Right lobe of liver (tissue), 6 donors: ENCODE data around the gene TRAF3IP1. TPM values are rescaled to one million over a fixed set of nuclear protein-coding genes. Genes with fewer than 3 reads are reported as not detected.

ENCODE experiments used
- ATAC-seq, 4 donors: fragments of 200-7000 bp; cut with Tn5 transposase; one replicate each; pipeline ENCODE4 v1.9.1; 2020; ENCODE audit warnings: mild to moderate bottlenecking in 4 of 4, moderate library complexity in 4 of 4
- DNase-seq, 3 donors: peaks; one replicate each; pipeline ENCODE4 v3.0.0-alpha.2; 2020
- H3K27ac ChIP-seq, 3 donors: fragments of 200-600 bp; one replicate each; pipeline ENCODE4 v1.8.0; 2022
- H3K27me3 ChIP-seq, 2 donors: fragments of 200-600 bp; one replicate each; pipeline ENCODE4 v1.8.0; 2022
- H3K36me3 ChIP-seq, 4 donors: fragments of 200-600 bp; sonication (generic) in 1 of 4; one replicate each; pipeline versions ENCODE4 v1.5.1 to v1.8.0; 2017 to 2022; ENCODE audit warnings: control low read depth in 1 of 4
- H3K4me1 ChIP-seq, 4 donors: fragments of 200-600 bp; sonication (generic) in 1 of 4; one replicate each; pipeline versions ENCODE4 v1.5.1 to v1.8.0; 2017 to 2022; ENCODE audit warnings: control low read depth in 1 of 4
- H3K4me3 ChIP-seq, 3 donors: fragments of 200-600 bp; one replicate each; pipeline ENCODE4 v1.8.0; 2022
- H3K9me3 ChIP-seq, 4 donors: fragments of 200-600 bp; sonication (generic) in 1 of 4; one replicate each; pipeline versions ENCODE4 v1.5.1 to v1.8.0; 2017 to 2022; ENCODE audit warnings: control low read depth in 1 of 4
- POLR2A ChIP-seq: fragments of 450-650 bp; IDR thresholded peaks from one replicate; pipeline ENCODE4 v1.6.1; 2017; ENCODE audit warnings: antibody characterized with exemption, mild to moderate bottlenecking
- WGBS: methylation state at CpG from one replicate; pipeline ENCODE4 v1.1.6; 2018; ENCODE audit warnings: low coverage, low lambda C conversion rate; ENCODE audit not compliant: insufficient coverage; ENCODE audit errors: missing lambda C conversion rate; 5-methylcytosine and 5-hydroxymethylcytosine counted together
- intact Hi-C, 2 donors: fragments of 100-400 bp; cut with DNase I; formaldehyde crosslinking; loops; one replicate each; pipeline versions ENCODE4 v1.11.2 to v1.14.1; 2022
- total RNA-seq, 6 experiments: library from RNA; depleted of rRNA in 2 of 6; stranded (reverse); fragments of >200 nt in 2 of 6; fragmentation: NEBNext Ultra II Directional in 3 of 6; extraction: Animal tissue kit (Norgen Biotek cat#: 25700) in 3 of 6; gene quantifications; one replicate each; pipeline versions ENCODE4 v1.1.0 to v1.2.4, GENCODE V29; 2016 to 2023
- TF ChIP-seq, protein P1 (sequence below), 4 donors: fragments of 200-600 bp in 3 of 4; fragments of 450-650 bp in 1 of 4; IDR thresholded peaks; one replicate each; pipeline versions ENCODE4 v1.5.1 to v1.8.0; 2016 to 2022; ENCODE audit warnings: antibody characterized with exemption in 4 of 4, mild to moderate bottlenecking in 2 of 4
- donor health status: DM: no; HTN: yes; CAD: no.
- donor health status: DM: no; HTN: no; CAD: no.
- donor health status: DM: no; HTN: no; CAD: no.
- donor health status: DM: no; HTN: yes; CAD: no.
- donor health status: DM: no; HTN: yes; CAD: no.

TRAF3IP1 gene
- total RNA-seq, 6 experiments from 2014 or later = 4.6 to 12.0 (median 8.3) TPM

DNA sequence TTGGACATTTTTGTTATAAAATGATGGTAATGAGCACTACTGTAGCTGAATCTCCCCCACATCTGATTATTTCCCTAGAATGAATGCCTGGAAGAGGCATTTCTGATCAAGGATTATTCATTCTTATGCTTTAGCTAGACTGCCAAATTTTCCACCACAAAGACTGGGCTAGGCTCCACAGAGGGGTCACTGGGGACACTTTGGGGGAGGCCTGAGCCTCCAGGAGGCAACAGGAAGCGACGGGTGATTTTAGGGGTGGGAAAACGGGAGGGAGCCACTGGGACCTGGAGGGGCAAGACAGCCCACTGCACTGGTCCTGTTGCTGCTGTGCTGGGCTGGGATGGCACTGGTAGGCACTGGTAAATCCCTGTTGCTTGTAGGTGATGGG, 104.0 kb downstream of the TRAF3IP1 start:
- intact Hi-C loops = no loop called here
- no peak for TF ChIP-seq POLR2A
- TF ChIP-seq, protein P1, sequence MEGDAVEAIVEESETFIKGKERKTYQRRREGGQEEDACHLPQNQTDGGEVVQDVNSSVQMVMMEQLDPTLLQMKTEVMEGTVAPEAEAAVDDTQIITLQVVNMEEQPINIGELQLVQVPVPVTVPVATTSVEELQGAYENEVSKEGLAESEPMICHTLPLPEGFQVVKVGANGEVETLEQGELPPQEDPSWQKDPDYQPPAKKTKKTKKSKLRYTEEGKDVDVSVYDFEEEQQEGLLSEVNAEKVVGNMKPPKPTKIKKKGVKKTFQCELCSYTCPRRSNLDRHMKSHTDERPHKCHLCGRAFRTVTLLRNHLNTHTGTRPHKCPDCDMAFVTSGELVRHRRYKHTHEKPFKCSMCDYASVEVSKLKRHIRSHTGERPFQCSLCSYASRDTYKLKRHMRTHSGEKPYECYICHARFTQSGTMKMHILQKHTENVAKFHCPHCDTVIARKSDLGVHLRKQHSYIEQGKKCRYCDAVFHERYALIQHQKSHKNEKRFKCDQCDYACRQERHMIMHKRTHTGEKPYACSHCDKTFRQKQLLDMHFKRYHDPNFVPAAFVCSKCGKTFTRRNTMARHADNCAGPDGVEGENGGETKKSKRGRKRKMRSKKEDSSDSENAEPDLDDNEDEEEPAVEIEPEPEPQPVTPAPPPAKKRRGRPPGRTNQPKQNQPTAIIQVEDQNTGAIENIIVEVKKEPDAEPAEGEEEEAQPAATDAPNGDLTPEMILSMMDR (IDR thresholded peaks at IDR 0.05) = no peak
- H3K4me1 ChIP-seq = peaks cover 0 to 17% (median 4%) of the 10 kb centered on the region in 4 donors
- no peak overlapping the region for H3K27ac ChIP-seq
- DNase-seq = no peak
- H3K27me3 ChIP-seq = no peaks in the 10 kb centered on the region
- ATAC-seq = no peak
- no peak overlapping the region for H3K4me3 ChIP-seq
- no peaks in the 10 kb centered on the region for H3K9me3 ChIP-seq
- no CpG with 5 or more reads among the region's 3 CpGs for WGBS
- no peaks in the 10 kb centered on the region for H3K36me3 ChIP-seq

DNA sequence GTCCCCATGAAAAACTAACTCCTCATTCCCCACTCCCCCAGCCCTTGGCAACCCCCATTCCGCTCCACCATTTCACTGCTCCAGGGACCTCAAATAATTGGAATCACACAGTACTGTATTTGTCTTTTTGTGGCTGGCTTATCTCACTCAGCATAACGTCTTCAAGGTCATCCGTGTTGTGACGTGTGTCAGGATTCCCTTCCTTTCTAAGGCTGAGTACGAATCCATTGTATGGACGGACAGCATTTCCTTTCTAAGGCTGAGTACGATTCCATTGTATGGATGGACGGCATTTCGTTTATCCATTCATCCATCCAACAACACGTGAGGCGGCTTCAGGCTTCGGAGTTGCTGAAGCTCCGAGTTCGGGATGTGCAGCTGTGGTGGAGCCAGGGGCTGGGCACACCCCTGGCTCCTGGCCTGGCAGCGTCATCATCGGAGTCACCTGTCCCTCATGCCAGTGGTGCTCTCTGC, 105.2 kb downstream of the TRAF3IP1 start:
- Histone ChIP-seq H3K4me1 (peaks cover 0 to 17% (median 4%) of the 10 kb centered on the region in 4 donors), H3K4me3 (peak overlapping the region in 1 of 3 donors; percentile 99), H3K27ac (no peak overlapping the region), H3K9me3 (no peaks in the 10 kb centered on the region), H3K27me3 (no peaks in the 10 kb centered on the region), H3K36me3 (no peaks in the 10 kb centered on the region)
- TF ChIP-seq POLR2A = no peak
- TF ChIP-seq, protein P1 (IDR thresholded peaks at IDR 0.05) = no peak
- 74% methylated on average over 6 of the region's 16 CpGs for WGBS
- DNase-seq (no peak), ATAC-seq (peak in 1 of 4 donors; percentile 8)
- intact Hi-C loops = no loop called here

DNA sequence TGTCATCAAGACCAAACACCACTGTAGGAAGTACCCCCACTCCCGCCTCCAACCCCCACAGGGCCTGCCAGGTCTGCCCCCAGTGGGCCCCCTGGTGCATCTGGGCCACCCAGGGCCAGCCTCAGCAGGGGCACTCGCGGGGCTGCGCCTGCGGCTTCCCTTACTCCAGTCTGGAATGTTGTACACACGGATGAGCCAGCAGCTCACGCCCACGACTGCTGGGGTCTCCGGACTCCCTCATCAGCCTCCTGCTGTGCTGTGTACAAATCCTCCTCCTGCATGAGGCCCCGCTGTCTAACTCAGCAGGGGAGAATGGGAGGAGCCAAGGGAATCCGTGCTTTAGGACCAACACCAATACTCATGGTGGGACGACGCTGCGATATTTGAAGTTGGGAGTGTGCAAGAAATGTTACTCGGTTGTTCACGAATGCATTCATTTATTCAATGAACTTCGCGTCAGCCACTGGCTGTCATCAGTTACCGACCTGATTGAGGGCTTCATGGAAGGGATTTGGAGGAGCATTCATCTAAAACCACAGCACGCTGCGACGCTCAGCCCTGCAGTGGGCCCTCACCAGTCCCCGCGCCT, 105.8 kb downstream of the TRAF3IP1 start:
- Histone ChIP-seq H3K27ac (peak overlapping the region; percentile 77 to 94 (median 85)), H3K9me3 (no peaks in the 10 kb centered on the region), H3K36me3 (no peaks in the 10 kb centered on the region), H3K4me1 (peaks cover 0 to 17% (median 4%) of the 10 kb centered on the region in 4 donors), H3K4me3 (peak overlapping the region; percentile 85 to 99 (median 91)), H3K27me3 (no peaks in the 10 kb centered on the region)
- intact Hi-C loops = no loop called here
- DNase-seq (no peak), ATAC-seq (peak; percentile 2 to 31 (median 5))
- TF ChIP-seq, protein P1 (IDR thresholded peaks at IDR 0.05) = no peak
- TF ChIP-seq POLR2A = no peak
- WGBS = 0% methylated on average over 3 of the region's 24 CpGs

DNA sequence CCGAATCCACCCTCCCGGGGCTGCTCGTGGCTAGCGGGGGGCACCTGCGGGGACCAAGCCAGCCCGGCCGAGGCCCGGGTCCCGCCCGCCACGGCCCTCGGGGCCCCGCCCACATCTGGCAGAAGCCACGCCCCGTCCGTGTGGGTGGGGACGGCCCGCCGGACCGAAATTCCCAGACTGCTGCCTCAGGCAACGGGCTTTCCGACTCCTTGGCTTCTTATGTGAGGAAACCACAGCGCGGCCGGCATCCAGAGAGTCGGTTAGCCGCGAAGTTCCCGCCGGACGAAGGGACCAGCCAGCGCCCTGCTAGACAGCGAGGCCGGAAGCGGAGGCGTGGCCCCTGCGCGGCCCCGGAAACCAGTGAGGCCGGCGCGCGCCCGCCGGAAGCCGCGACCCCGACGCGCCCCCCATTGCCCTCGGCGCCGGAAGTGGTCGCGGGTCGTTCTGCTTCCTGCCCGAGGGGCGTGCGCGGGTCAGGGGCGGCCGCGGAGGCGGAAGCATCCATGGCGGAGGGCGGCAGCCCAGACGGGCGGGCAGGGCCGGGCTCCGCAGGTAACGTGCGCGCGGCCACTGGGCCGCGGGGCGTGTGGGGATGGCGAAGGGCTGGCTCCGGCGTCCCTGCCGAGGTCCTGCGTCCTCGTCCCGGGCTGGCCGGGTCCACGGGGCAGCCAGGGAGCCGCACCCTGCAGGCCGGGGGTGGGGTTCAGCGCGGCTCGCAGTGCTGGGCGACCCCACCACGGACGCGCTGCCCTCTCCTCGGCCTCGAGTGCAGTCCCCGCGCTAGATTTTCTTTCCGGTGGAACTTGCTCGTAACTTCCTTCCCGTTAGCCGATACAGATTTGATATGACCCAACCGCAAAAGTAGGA, 106.5 kb downstream of the TRAF3IP1 start, which contains the start of gene ASB1:
Gene ASB1, plus strand, starts transcription at position 360 of the 867 bp plus-strand sequence. Its CDS starts 144 bp downstream, at position 504.
- intact Hi-C loops = no loop called here
- H3K27me3 ChIP-seq = no peaks in the 10 kb centered on the region
- H3K36me3 ChIP-seq = no peaks in the 10 kb centered on the region
- peak within 1 kb of the TSS; percentile 85 to 99 (median 91) for H3K4me3 ChIP-seq
- peak; percentile 84 to 90 (median 88) for ATAC-seq
- 0% methylated on average over 2 of the region's 104 CpGs for WGBS
- H3K4me1 ChIP-seq = peaks cover 0 to 17% (median 4%) of the 10 kb centered on the region in 4 donors
- no peaks in the 10 kb centered on the region for H3K9me3 ChIP-seq
- H3K27ac ChIP-seq = peak within 1 kb of the TSS; percentile 77 to 94 (median 85)
- TF ChIP-seq, protein P1 (IDR thresholded peaks at IDR 0.05) = no peak
- peak; percentile 81 for TF ChIP-seq POLR2A
- peak; percentile 74 to 79 (median 79) for DNase-seq
